H9 (cell line): ENCODE results near the gene BRD9. TPM values are rescaled to one million over a fixed set of nuclear protein-coding genes. Genes with fewer than 3 reads are reported as not detected.

Experiments used
- DNase-seq: peaks from one replicate; pipeline ENCODE4 v3.0.0-alpha.2; 2017
- H2AFZ ChIP-seq: one replicate; pipeline ENCODE4 v1.6.1; 2013; ENCODE audit warnings: mild to moderate bottlenecking, low read length, control low read depth, moderate library complexity
- H2AK5ac ChIP-seq: 2 replicates; pipeline ENCODE4 v1.6.1; 2013; ENCODE audit warnings: low read length, control low read depth, mixed read lengths; ENCODE audit not compliant: insufficient read length
- H2BK120ac ChIP-seq: one replicate; pipeline ENCODE4 v1.6.1; 2013; ENCODE audit warnings: low read depth, mild to moderate bottlenecking, low read length, control low read depth, inconsistent platforms; ENCODE audit not compliant: poor library complexity, severe bottlenecking
- H2BK12ac ChIP-seq: 2 replicates; pipeline ENCODE4 v1.6.1; 2013; ENCODE audit warnings: low read length, control low read depth, mixed read lengths, low read depth; ENCODE audit not compliant: insufficient read length
- H2BK15ac ChIP-seq: 2 replicates; pipeline ENCODE4 v1.6.1; 2013; ENCODE audit warnings: low read depth, low read length, control low read depth
- H2BK20ac ChIP-seq: one replicate; pipeline ENCODE4 v1.6.1; 2013; ENCODE audit warnings: low read depth, mild to moderate bottlenecking, low read length, control low read depth, inconsistent platforms; ENCODE audit not compliant: poor library complexity, severe bottlenecking
- H2BK5ac ChIP-seq: 2 replicates; pipeline ENCODE4 v1.6.1; 2013; ENCODE audit warnings: low read length, control low read depth, mixed read lengths; ENCODE audit not compliant: insufficient read length
- H3K14ac ChIP-seq: 2 replicates; pipeline ENCODE4 v1.6.1; 2013; ENCODE audit warnings: low read length, control low read depth; ENCODE audit not compliant: insufficient read depth
- H3K18ac ChIP-seq: 2 replicates; pipeline ENCODE4 v1.6.1; 2013; ENCODE audit warnings: low read depth, mild to moderate bottlenecking, mixed read lengths, low read length, control low read depth; ENCODE audit not compliant: insufficient read length
- H3K23ac ChIP-seq: 2 replicates; pipeline ENCODE4 v1.6.1; 2013; ENCODE audit warnings: low read length, control low read depth, mixed read lengths, low read depth; ENCODE audit not compliant: insufficient read length
- H3K23me2 ChIP-seq: 2 replicates; pipeline ENCODE4 v1.6.1; 2013; ENCODE audit warnings: low read depth, mild to moderate bottlenecking, mixed read lengths, low read length, control low read depth; ENCODE audit not compliant: insufficient read length, poor library complexity, severe bottlenecking
- H3K27ac ChIP-seq: 2 replicates; pipeline ENCODE4 v1.5.1; 2013; ENCODE audit warnings: low read length, control low read depth, mixed read lengths, low read depth; ENCODE audit not compliant: insufficient read length
- H3K27me3 ChIP-seq: 2 replicates; pipeline ENCODE4 v1.6.1; 2013; ENCODE audit warnings: low read length, control low read depth, inconsistent platforms; ENCODE audit not compliant: insufficient read depth
- H3K4ac ChIP-seq: 2 replicates; pipeline ENCODE4 v1.6.1; 2013; ENCODE audit warnings: low read depth, mild to moderate bottlenecking, control low read depth, inconsistent platforms, low read length, moderate library complexity
- H3K4me1 ChIP-seq: 2 replicates; pipeline ENCODE4 v1.6.1; 2013; ENCODE audit warnings: low read length, control low read depth, inconsistent platforms; ENCODE audit not compliant: insufficient read depth
- H3K4me2 ChIP-seq: 2 replicates; pipeline ENCODE4 v1.6.1; 2013; ENCODE audit warnings: low read length, control low read depth, mixed read lengths; ENCODE audit not compliant: insufficient read length, insufficient read depth
- H3K56ac ChIP-seq: 2 replicates; pipeline ENCODE4 v1.6.1; 2013; ENCODE audit warnings: low read depth, mild to moderate bottlenecking, mixed read lengths, low read length, control low read depth; ENCODE audit not compliant: insufficient read length
- H3K79me1 ChIP-seq: 2 replicates; pipeline ENCODE4 v1.6.1; 2013; ENCODE audit warnings: low read depth, mild to moderate bottlenecking, moderate library complexity, low read length, control low read depth, inconsistent platforms; ENCODE audit not compliant: insufficient read depth, poor library complexity, severe bottlenecking
- H3K79me2 ChIP-seq: 2 replicates; pipeline ENCODE4 v1.6.1; 2013; ENCODE audit warnings: low read length, control low read depth, inconsistent platforms; ENCODE audit not compliant: insufficient read depth
- H3K9ac ChIP-seq: 2 replicates; pipeline ENCODE4 v1.6.1; 2013; ENCODE audit warnings: low read length, control low read depth, mixed read lengths; ENCODE audit not compliant: insufficient read length; ENCODE audit errors: extremely low read depth
- H3K9me3 ChIP-seq: one replicate; pipeline ENCODE4 v1.6.1; 2013; ENCODE audit warnings: low read depth, low read length, inconsistent platforms; ENCODE audit not compliant: control insufficient read depth
- H3T11ph ChIP-seq: one replicate; pipeline ENCODE4 v1.6.1; 2013; ENCODE audit warnings: mild to moderate bottlenecking, low read length, control low read depth, inconsistent platforms
- H4K20me1 ChIP-seq: one replicate; pipeline ENCODE4 v1.6.1; 2013; ENCODE audit not compliant: control insufficient read depth, insufficient read length, insufficient read depth
- H4K5ac ChIP-seq: 2 replicates; pipeline ENCODE4 v1.6.1; 2013; ENCODE audit warnings: low read depth, mild to moderate bottlenecking, mixed read lengths, low read length, control low read depth; ENCODE audit not compliant: insufficient read length
- H4K8ac ChIP-seq: replicated peaks from 2 replicates; pipeline ENCODE4 v1.6.1; 2013; ENCODE audit warnings: low read length, control low read depth, mixed read lengths, low read depth; ENCODE audit not compliant: insufficient read length
- H4K91ac ChIP-seq: 2 replicates; pipeline ENCODE4 v1.6.1; 2013; ENCODE audit warnings: low read depth, mild to moderate bottlenecking, moderate library complexity, mixed read lengths, low read length, control low read depth; ENCODE audit not compliant: insufficient read length
- H3K27ac Mint-ChIP-seq, 3 experiments: 2 replicates in 2 of 3; 3 replicates in 1 of 3; pipeline ENCODE4 v1.8.0; 2020 to 2021; ENCODE audit warnings: mixed read lengths in 3 of 3, mild to moderate bottlenecking in 1 of 3, moderate library complexity in 1 of 3
- H3K27me3 Mint-ChIP-seq: 2 replicates; pipeline ENCODE4 v1.8.0; 2021; ENCODE audit warnings: low read depth, mild to moderate bottlenecking, moderate library complexity, mixed read lengths
- H3K36me3 Mint-ChIP-seq, 3 experiments: 2 replicates in 2 of 3; 3 replicates in 1 of 3; pipeline ENCODE4 v1.8.0; 2020 to 2021; ENCODE audit warnings: low read depth in 3 of 3, mixed read lengths in 3 of 3; ENCODE audit not compliant: insufficient read depth in 1 of 3
- H3K4me1 Mint-ChIP-seq, 2 experiments: 2 replicates each; pipeline ENCODE4 v1.8.0; 2020; ENCODE audit warnings: mixed read lengths in 2 of 2
- H3K4me3 Mint-ChIP-seq, 2 experiments: 2 replicates in 1 of 2; 3 replicates in 1 of 2; pipeline ENCODE4 v1.8.0; 2020 to 2021; ENCODE audit warnings: mild to moderate bottlenecking in 2 of 2, mixed read lengths in 2 of 2, moderate library complexity in 1 of 2
- H3K9me3 Mint-ChIP-seq, 2 experiments: 2 replicates in 1 of 2; 3 replicates in 1 of 2; pipeline ENCODE4 v1.8.0; 2020; ENCODE audit warnings: mild to moderate bottlenecking in 2 of 2, mixed read lengths in 2 of 2, moderate library complexity in 1 of 2
- CTCF ChIP-seq: fragments of 200-600 bp; sonication (generic); conservative IDR thresholded peaks from 3 replicates; pipeline ENCODE4 v1.8.0; 2021; ENCODE audit warnings: antibody characterized with exemption, mild to moderate bottlenecking
- WGBS: extraction: QIAGEN DNeasy Blood & Tissue Kit; methylation state at CpG from one replicate; pipeline ENCODE4 v1.1.7; 2013; ENCODE audit warnings: missing lambda C conversion rate, low lambda C conversion rate, mixed read lengths; ENCODE audit not compliant: insufficient read length; ENCODE audit errors: extremely low coverage; 5-methylcytosine and 5-hydroxymethylcytosine counted together
- total RNA-seq: library from RNA; stranded (reverse); gene quantifications from 2 replicates; pipeline ENCODE4 v1.2.1, GENCODE V29; 2021

BRD9 gene
- total RNA-seq, 1 experiment from 2014 or later: 70.5 TPM

GRCh38 chr5:867300-867870 lies 25.2 kb downstream of the BRD9 start:
- Histone ChIP-seq H2BK20ac (no peak overlapping the region), H4K20me1 (peaks cover 2% of the 10 kb centered on the region)
- TF ChIP-seq CTCF: peak; percentile 34; the same call in 2 of the 3 replicates

More at GRCh38 chr5:867300-867870, 25.2 kb downstream of the BRD9 start:
- peaks cover 0 to 6% of the 10 kb centered on the region in 2 experiments; a peak in 3 of 4 replicates for H3K4me1 Mint-ChIP-seq
- peaks cover 56 to 98% (median 76%) of the 10 kb centered on the region in 3 experiments; a peak in 6 of 7 replicates for H3K36me3 Mint-ChIP-seq
- H2BK5ac ChIP-seq: no peak overlapping the region
- H3K14ac ChIP-seq: no peak overlapping the region
- H3K4me2 ChIP-seq: no peak overlapping the region
- H3K9ac ChIP-seq: no peak overlapping the region
- no peaks in the 10 kb centered on the region for H3K23me2 ChIP-seq
- H3K4me1 ChIP-seq: no peaks in the 10 kb centered on the region
- H4K5ac ChIP-seq: no peak overlapping the region
- no peak overlapping the region for H3K56ac ChIP-seq
- H3K27me3 ChIP-seq: no peaks in the 10 kb centered on the region
- no peak overlapping the region for H3T11ph ChIP-seq
- H3K79me1 ChIP-seq: no peaks in the 10 kb centered on the region
- H4K8ac ChIP-seq: no peak overlapping the region
- no peaks in the 10 kb centered on the region for H3K9me3 Mint-ChIP-seq
- no peaks in the 10 kb centered on the region for H3K9me3 ChIP-seq
- WGBS: no CpG with 5 or more reads among the region's 6 CpGs
- H3K23ac ChIP-seq: no peak overlapping the region
- no peak overlapping the region for H2AFZ ChIP-seq
- H3K27ac ChIP-seq: no peak overlapping the region
- no peak overlapping the region for H4K91ac ChIP-seq
- no peak overlapping the region for H2BK12ac ChIP-seq
- no peaks in the 10 kb centered on the region for H3K79me2 ChIP-seq
- H2BK120ac ChIP-seq: no peak overlapping the region
- no peak overlapping the region; a peak in 1 of 7 replicates for H3K27ac Mint-ChIP-seq
- no peak overlapping the region for H2BK15ac ChIP-seq
- H3K4ac ChIP-seq: no peak overlapping the region
- no peak overlapping the region for H2AK5ac ChIP-seq
- no peaks in the 10 kb centered on the region for H3K27me3 Mint-ChIP-seq
- no peak for DNase-seq
- no peak overlapping the region for H3K4me3 Mint-ChIP-seq
- H3K18ac ChIP-seq: no peak overlapping the region
